Measurements from ENCODE around the gene STUM. TPM values are rescaled to one million over a fixed set of nuclear protein-coding genes. Genes with fewer than 3 reads are reported as not detected.

STUM gene
- total RNA-seq, 4 donors from 2014 or later: 0.92 to 1.9 (median 1.0) TPM

DNA sequence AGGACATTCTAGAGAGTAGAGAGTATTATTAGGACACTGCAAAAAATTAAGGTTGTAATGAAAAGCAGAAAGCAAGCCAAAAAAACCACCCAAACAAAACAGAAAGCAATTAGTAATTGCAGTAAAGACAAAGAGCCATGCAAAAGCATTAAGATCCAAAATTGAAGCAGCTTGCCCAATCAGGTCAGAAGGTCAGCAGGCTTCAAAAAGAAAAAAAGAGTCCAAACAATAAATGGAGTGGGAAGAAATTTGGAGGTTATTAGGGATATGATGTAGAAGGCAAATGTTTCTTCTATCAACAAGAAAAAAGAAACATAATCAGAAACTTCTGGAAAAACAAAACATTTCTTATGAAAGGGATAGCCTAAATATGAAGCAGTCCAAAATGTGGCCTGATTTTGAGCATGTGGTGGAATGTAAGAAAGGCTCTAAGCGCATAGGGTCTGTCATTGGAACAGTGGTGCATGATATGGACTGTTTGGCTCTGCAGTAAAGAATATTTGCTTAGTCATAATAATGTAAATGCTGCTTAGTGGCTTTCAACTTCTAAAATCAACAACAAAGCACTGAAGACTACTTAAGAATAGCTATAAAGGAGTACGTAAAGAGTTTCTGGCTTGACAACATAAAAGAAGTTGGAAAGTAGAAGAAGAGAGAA, 4.8 kb downstream of the STUM start:
- no peak for TF ChIP-seq POLR2A (IDR thresholded peaks at IDR 0.05)
- TF ChIP-seq, protein P1, sequence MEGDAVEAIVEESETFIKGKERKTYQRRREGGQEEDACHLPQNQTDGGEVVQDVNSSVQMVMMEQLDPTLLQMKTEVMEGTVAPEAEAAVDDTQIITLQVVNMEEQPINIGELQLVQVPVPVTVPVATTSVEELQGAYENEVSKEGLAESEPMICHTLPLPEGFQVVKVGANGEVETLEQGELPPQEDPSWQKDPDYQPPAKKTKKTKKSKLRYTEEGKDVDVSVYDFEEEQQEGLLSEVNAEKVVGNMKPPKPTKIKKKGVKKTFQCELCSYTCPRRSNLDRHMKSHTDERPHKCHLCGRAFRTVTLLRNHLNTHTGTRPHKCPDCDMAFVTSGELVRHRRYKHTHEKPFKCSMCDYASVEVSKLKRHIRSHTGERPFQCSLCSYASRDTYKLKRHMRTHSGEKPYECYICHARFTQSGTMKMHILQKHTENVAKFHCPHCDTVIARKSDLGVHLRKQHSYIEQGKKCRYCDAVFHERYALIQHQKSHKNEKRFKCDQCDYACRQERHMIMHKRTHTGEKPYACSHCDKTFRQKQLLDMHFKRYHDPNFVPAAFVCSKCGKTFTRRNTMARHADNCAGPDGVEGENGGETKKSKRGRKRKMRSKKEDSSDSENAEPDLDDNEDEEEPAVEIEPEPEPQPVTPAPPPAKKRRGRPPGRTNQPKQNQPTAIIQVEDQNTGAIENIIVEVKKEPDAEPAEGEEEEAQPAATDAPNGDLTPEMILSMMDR (IDR thresholded peaks at IDR 0.05 in 4 of 5, conservative IDR thresholded peaks at IDR 0.05 in 1 of 5): no peak
- DNase-seq (no peak), ATAC-seq (no peak)
- Histone ChIP-seq H3K27me3 (peaks cover 9 to 20% (median 10%) of the 10 kb centered on the region in 3 donors), H3K27ac (no peak overlapping the region), H3K9me3 (no peaks in the 10 kb centered on the region), H3K4me3 (no peak overlapping the region), H3K4me1 (peaks cover 12 to 17% of the 10 kb centered on the region in 2 donors), H3K36me3 (no peaks in the 10 kb centered on the region)
- in situ Hi-C loops (cut with MboI; ENCODE audit: low sequenced_read_pairs in 4 of 4) (no loop called here), intact Hi-C loops (cut with DNase I; ENCODE audit: low total_unique reads) (no loop called here)

- Histone ChIP-seq H3K9me3 (no peaks in the 10 kb centered on the region), H3K27ac (no peak overlapping the region), H3K4me1 (peaks cover 12 to 15% of the 10 kb centered on the region in 2 donors), H3K27me3 (peaks cover 9 to 18% (median 9%) of the 10 kb centered on the region in 3 donors), H3K36me3 (no peaks in the 10 kb centered on the region), H3K4me3 (no peak overlapping the region)
- DNase-seq (no peak), ATAC-seq (no peak)
- in situ Hi-C loops (cut with MboI; ENCODE audit: low sequenced_read_pairs in 4 of 4): no loop called here
- TF ChIP-seq POLR2A (IDR thresholded peaks at IDR 0.05): no peak
- TF ChIP-seq, protein P1 (IDR thresholded peaks at IDR 0.05 in 4 of 5, conservative IDR thresholded peaks at IDR 0.05 in 1 of 5): no peak
- intact Hi-C loops (cut with DNase I; ENCODE audit: low total_unique reads): no loop called here
Measured at GRCh38 chr1:226553924-226554282, 5.3 kb downstream of the STUM start.

DNA sequence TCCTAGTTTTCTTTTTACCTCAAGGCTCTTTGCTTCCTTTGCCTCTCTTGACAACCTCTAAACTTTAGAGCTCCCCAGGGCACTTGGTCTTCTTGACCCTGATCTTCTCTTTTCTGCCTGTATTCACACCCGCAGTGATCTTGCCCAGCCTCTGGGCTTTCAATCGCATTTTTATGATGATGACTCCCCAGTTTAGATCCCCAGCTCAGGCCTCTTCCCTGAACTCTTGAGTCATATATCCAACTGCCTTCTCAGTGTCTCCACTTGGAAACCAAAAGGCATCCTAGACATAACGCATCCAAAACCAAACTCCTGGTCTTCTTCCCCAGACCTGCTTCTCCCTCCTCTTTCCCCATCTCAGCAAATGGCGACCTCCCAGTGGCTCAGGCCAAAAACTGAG, 6.5 kb downstream of the STUM start:
- Histone ChIP-seq H3K4me1 (peaks cover 3% of the 10 kb centered on the region in 2 donors), H3K36me3 (no peaks in the 10 kb centered on the region), H3K27me3 (peaks cover 0 to 8% (median 0%) of the 10 kb centered on the region in 3 donors), H3K27ac (no peak overlapping the region), H3K9me3 (no peaks in the 10 kb centered on the region), H3K4me3 (no peak overlapping the region)
- no peak for ATAC-seq
- intact Hi-C loops (cut with DNase I; ENCODE audit: low total_unique reads): no loop called here
- TF ChIP-seq, protein P1 (IDR thresholded peaks at IDR 0.05 in 4 of 5, conservative IDR thresholded peaks at IDR 0.05 in 1 of 5): no peak
- TF ChIP-seq POLR2A (IDR thresholded peaks at IDR 0.05): no peak
- DNase-seq: no peak
- in situ Hi-C loops (cut with MboI; ENCODE audit: low sequenced_read_pairs in 4 of 4): no loop called here

- in situ Hi-C loops (cut with MboI; ENCODE audit: low sequenced_read_pairs in 4 of 4): no loop called here
- ATAC-seq: no peak
Measured at GRCh38 chr1:226557424-226557823, 8.9 kb downstream of the STUM start.

More at GRCh38 chr1:226557424-226557823, 8.9 kb downstream of the STUM start:
- TF ChIP-seq, protein P1 (IDR thresholded peaks at IDR 0.05 in 4 of 5, conservative IDR thresholded peaks at IDR 0.05 in 1 of 5): no peak
- TF ChIP-seq POLR2A (IDR thresholded peaks at IDR 0.05): no peak
- Histone ChIP-seq H3K9me3 (no peaks in the 10 kb centered on the region), H3K27ac (no peak overlapping the region), H3K36me3 (no peaks in the 10 kb centered on the region), H3K4me3 (no peak overlapping the region), H3K27me3 (peaks cover 0 to 6% (median 0%) of the 10 kb centered on the region in 3 donors), H3K4me1 (no peaks in the 10 kb centered on the region)
- DNase-seq: no peak
- intact Hi-C loops (cut with DNase I; ENCODE audit: low total_unique reads): no loop called here

Data from gastrocnemius medialis (tissue), 4 donors.